GM18498 (cell line): ENCODE results near the gene CPEB1.
A peak's percentile ranks its signal among the peaks of the same experiment; 100 is the strongest.
"Not testable (repeated sequence)": the region's sequence is repeated elsewhere in the genome, so short reads cannot be mapped to it uniquely, and the experiment has no call there.

Source experiments
- ATAC-seq: cut with Tn5 transposase; IDR thresholded peaks from one replicate; pipeline ENCODE4 v1.9.1; 2021; ENCODE audit warnings: mild to moderate bottlenecking, moderate library complexity; ENCODE audit not compliant: unreplicated experiment

The CPEB1 gene

GRCh38 chr15:82548700-82549099 lies 98.5 kb downstream of the CPEB1 start:
- ATAC-seq: no peak

GRCh38 chr15:82545478-82545877 lies 101.7 kb downstream of the CPEB1 start:
- ATAC-seq: no peak

GRCh38 chr15:82545002-82545401 lies 102.2 kb downstream of the CPEB1 start:
- ATAC-seq: no peak

- no peak for ATAC-seq
Observed at GRCh38 chr15:82544431-82544830, 102.7 kb downstream of the CPEB1 start.

GRCh38 chr15:82543160-82543559 lies 104.0 kb downstream of the CPEB1 start:
- no peak for ATAC-seq

GRCh38 chr15:82540984-82541431 lies 106.2 kb downstream of the CPEB1 start:
- no peak for ATAC-seq

GRCh38 chr15:82540055-82540983 lies 106.8 kb downstream of the CPEB1 start, which contains the start of gene RPS17:
TSS of gene RPS17 (minus strand) at chr15:82540457. CDS start at chr15:82540428, 29 bp downstream.
- ATAC-seq: peak; percentile 95

- ATAC-seq: peak; percentile 0
Observed at GRCh38 chr15:82539691-82540054, 107.5 kb downstream of the CPEB1 start.

- ATAC-seq: no peak
Observed at GRCh38 chr15:82538961-82539690, 108.0 kb downstream of the CPEB1 start.

GRCh38 chr15:82537351-82537908 lies 109.7 kb downstream of the CPEB1 start:
- ATAC-seq: no peak

- ATAC-seq: no peak
Observed at GRCh38 chr15:82536409-82537350, 110.5 kb downstream of the CPEB1 start.

GRCh38 chr15:82535566-82536408 lies 111.4 kb downstream of the CPEB1 start:
- no peak for ATAC-seq

GRCh38 chr15:82535151-82535550 lies 112.0 kb downstream of the CPEB1 start:
- not testable (repeated sequence) for ATAC-seq

- not testable (repeated sequence) for ATAC-seq
Observed at GRCh38 chr15:82534457-82534861, 112.7 kb downstream of the CPEB1 start.

GRCh38 chr15:82533801-82534200 lies 113.4 kb downstream of the CPEB1 start:
- ATAC-seq: no peak

- ATAC-seq: no peak
Observed at GRCh38 chr15:82532991-82533481, 114.1 kb downstream of the CPEB1 start.

GRCh38 chr15:82532383-82532990 lies 114.7 kb downstream of the CPEB1 start:
- ATAC-seq: no peak

- ATAC-seq: no peak
Observed at GRCh38 chr15:82531496-82532382, 115.4 kb downstream of the CPEB1 start.
